Ramos (cell line): ENCODE data around the gene FNIP1.
"Not testable (repeated sequence)": the region's sequence is repeated elsewhere in the genome, so short reads cannot be mapped to it uniquely, and the experiment has no call there.

ENCODE experiments used
- in situ Hi-C: fragments of 300-500 bp; cut with MboI; formaldehyde crosslinking; loops from one replicate; pipeline ENCODE4 v1.14.3; 2022; ENCODE audit warnings: low sequenced_read_pairs; ENCODE audit not compliant: unreplicated experiment

FNIP1 gene

GRCh38 chr5:131706281-131706680 is 90.5 kb downstream of the FNIP1 start:
- in situ Hi-C loops = no loop called here

GRCh38 chr5:131694926-131695325 is 101.9 kb downstream of the FNIP1 start:
- in situ Hi-C loops = no loop called here

GRCh38 chr5:131693894-131694293 is 102.9 kb downstream of the FNIP1 start:
- in situ Hi-C loops = no loop called here

- in situ Hi-C loops = no loop called here
Observed at GRCh38 chr5:131685516-131686171, 111.2 kb downstream of the FNIP1 start.

GRCh38 chr5:131684595-131684994 is 112.2 kb downstream of the FNIP1 start:
- in situ Hi-C loops = no loop called here

GRCh38 chr5:131684051-131684450 is 112.8 kb downstream of the FNIP1 start:
- in situ Hi-C loops = no loop called here

GRCh38 chr5:131682826-131683225 is 114.0 kb downstream of the FNIP1 start:
- in situ Hi-C loops = no loop called here

- in situ Hi-C loops = no loop called here
Observed at GRCh38 chr5:131682175-131682574, 114.6 kb downstream of the FNIP1 start.

GRCh38 chr5:131679911-131680310 is 116.9 kb downstream of the FNIP1 start:
- in situ Hi-C loops = no loop called here

- in situ Hi-C loops = not testable (repeated sequence)
Observed at GRCh38 chr5:131678273-131678672, 118.5 kb downstream of the FNIP1 start.

- in situ Hi-C loops = no loop called here
Observed at GRCh38 chr5:131677115-131677514, 119.7 kb downstream of the FNIP1 start.

GRCh38 chr5:131672776-131673175 is 124.0 kb downstream of the FNIP1 start:
- in situ Hi-C loops = no loop called here

- in situ Hi-C loops = no loop called here
Observed at GRCh38 chr5:131671994-131672655, 124.7 kb downstream of the FNIP1 start.

- in situ Hi-C loops = no loop called here
Observed at GRCh38 chr5:131671409-131671808, 125.4 kb downstream of the FNIP1 start.

- in situ Hi-C loops = no loop called here
Observed at GRCh38 chr5:131664929-131665328, 131.9 kb downstream of the FNIP1 start.

- in situ Hi-C loops = no loop called here
Observed at GRCh38 chr5:131661933-131662332, 134.9 kb downstream of the FNIP1 start.

GRCh38 chr5:131659841-131660240 is 137.0 kb downstream of the FNIP1 start:
- in situ Hi-C loops = no loop called here

- in situ Hi-C loops = no loop called here
Observed at GRCh38 chr5:131659290-131659689, 137.5 kb downstream of the FNIP1 start.

GRCh38 chr5:131654776-131655175 is 142.0 kb downstream of the FNIP1 start:
- in situ Hi-C loops = no loop called here

GRCh38 chr5:131654309-131654708 is 142.5 kb downstream of the FNIP1 start:
- in situ Hi-C loops = no loop called here

- in situ Hi-C loops = loop anchor here (25.0 kb wide), 1 partner anchor 838 kb away; the partner anchor contains the start of gene IRF1
Observed at GRCh38 chr5:131649161-131649560, 147.7 kb downstream of the FNIP1 start.
